AG04450 (cell line): ENCODE measurements around the gene HOGA1. TPM values are rescaled to one million over a fixed set of nuclear protein-coding genes. Genes with fewer than 3 reads are reported as not detected.
"Not testable (repeated sequence)": the region's sequence is repeated elsewhere in the genome, so short reads cannot be mapped to it uniquely, and the experiment has no call there.

Source experiments
- CTCF ChIA-PET: fragments of 300-600, 350-600 bp; formaldehyde crosslinking; extraction: SDS; loops from one replicate; lab custom pipeline; 2022; ENCODE audit warnings: antibody characterized with exemption, inconsistent platforms; lab: Charles Lee
- POLR2A ChIA-PET: fragments of 350-600 bp; formaldehyde crosslinking; extraction: SDS; loops from one replicate; lab custom pipeline; 2021; ENCODE audit warnings: antibody characterized with exemption, inconsistent platforms; lab: Yijun Ruan, JAX
- DNase-seq: peaks from one replicate; pipeline ENCODE4 v3.0.0-alpha.2; 2011; ENCODE audit warnings: low read depth, low spot score
- H3K27ac ChIP-seq: one replicate; pipeline ENCODE4 v1.5.1; 2012; ENCODE audit warnings: low read depth, low read length, control low read depth
- H3K27me3 ChIP-seq: one replicate; pipeline ENCODE4 v1.6.0; 2012; ENCODE audit warnings: low read length; ENCODE audit not compliant: control insufficient read depth, insufficient read depth
- H3K4me3 ChIP-seq: 2 replicates; pipeline ENCODE4 v1.5.1; 2011; ENCODE audit warnings: mild to moderate bottlenecking, low read depth, low read length, control low read depth
- H3K9me3 ChIP-seq: 2 replicates; pipeline ENCODE4 v1.5.1; 2012; ENCODE audit warnings: low read length; ENCODE audit not compliant: control insufficient read depth, insufficient read depth
- CTCF ChIP-seq: IDR thresholded peaks from 2 replicates; pipeline ENCODE4 v1.5.1; 2011; ENCODE audit warnings: low read depth, low read length, control low read depth, inconsistent platforms
- polyA plus RNA-seq: library from polyadenylated mRNA; depleted of rRNA; stranded (reverse); fragments of >200 nt; gene quantifications from 2 replicates; pipeline ENCODE4 v1.2.3, GENCODE V29; 2011

Gene HOGA1
- polyA plus RNA-seq, 1 experiment: 0.53 TPM

- ChIA-PET POLR2A (no interaction called here), CTCF (interaction anchor here (0.6 to 1.5 kb wide), 5 partner anchors 21 to 159 kb away, joined by 3 to 6 read pairs (median 3); no protein-coding TSS in a partner anchor)
- Histone ChIP-seq H3K4me3 (no peak overlapping the region), H3K27me3 (no peaks in the 10 kb centered on the region), H3K27ac (no peak overlapping the region), H3K9me3 (no peaks in the 10 kb centered on the region)
- no peak for TF ChIP-seq CTCF
- no peak for DNase-seq
Observed at GRCh38 chr10:97573672-97574071, 10.5 kb upstream of the HOGA1 start.

GRCh38 chr10:97574374-97575126 lies 9.6 kb upstream of the HOGA1 start:
- CTCF ChIA-PET: interaction anchor here (0.5 to 1.6 kb wide), 8 partner anchors 8 to 127 kb away, joined by 3 to 8 read pairs (median 4); no protein-coding TSS in a partner anchor
- H3K27ac ChIP-seq: no peak overlapping the region
- POLR2A ChIA-PET: no interaction called here
- TF ChIP-seq CTCF: no peak
- H3K4me3 ChIP-seq: no peak overlapping the region
- H3K27me3 ChIP-seq: no peaks in the 10 kb centered on the region
- no peaks in the 10 kb centered on the region for H3K9me3 ChIP-seq
- DNase-seq: no peak

GRCh38 chr10:97575127-97575668 lies 9.0 kb upstream of the HOGA1 start:
- Histone ChIP-seq H3K27ac (no peak overlapping the region), H3K27me3 (no peaks in the 10 kb centered on the region), H3K4me3 (no peak overlapping the region), H3K9me3 (no peaks in the 10 kb centered on the region)
- ChIA-PET CTCF (interaction anchor here (0.5 to 1.6 kb wide), 8 partner anchors 9 to 126 kb away, joined by 3 to 8 read pairs (median 4); no protein-coding TSS in a partner anchor), POLR2A (interaction anchor here (0.7 kb wide), 1 partner anchor 112 kb away, joined by 6 read pairs; no protein-coding TSS in a partner anchor)
- no peak for TF ChIP-seq CTCF
- DNase-seq: no peak

- H3K9me3 ChIP-seq, H3K4me3 ChIP-seq, DNase-seq, POLR2A ChIA-PET, H3K27me3 ChIP-seq, H3K27ac ChIP-seq: not testable (repeated sequence)
- CTCF ChIA-PET: interaction anchor here (0.8 to 1.6 kb wide), 3 partner anchors 37 to 155 kb away, joined by 3 to 7 read pairs (median 3); no protein-coding TSS in a partner anchor
Observed at GRCh38 chr10:97576487-97576886, 7.7 kb upstream of the HOGA1 start.

GRCh38 chr10:97577701-97578100 lies 6.5 kb upstream of the HOGA1 start:
- no peak for DNase-seq

More at GRCh38 chr10:97577701-97578100, 6.5 kb upstream of the HOGA1 start:
- no peak overlapping the region for H3K27ac ChIP-seq
- H3K27me3 ChIP-seq: no peaks in the 10 kb centered on the region
- H3K9me3 ChIP-seq: no peaks in the 10 kb centered on the region
- no peak for TF ChIP-seq CTCF
- no peak overlapping the region for H3K4me3 ChIP-seq
- POLR2A ChIA-PET: no interaction called here
- CTCF ChIA-PET: no interaction called here
